OCI-LY1 (cell line): Measurements from ENCODE around the gene ULK4.

ENCODE experiments used
- H2AFZ ChIP-seq: fragments of 200-600 bp; sonication (generic), shearing (Covaris generic); 2 replicates; pipeline ENCODE4 v1.6.0; 2014; ENCODE audit warnings: antibody characterized with exemption, mild to moderate bottlenecking, low read length
- H3F3A ChIP-seq: fragments of 200-600 bp; sonication (generic), shearing (Covaris generic); 2 replicates; pipeline ENCODE4 v1.6.0; 2014; ENCODE audit warnings: mild to moderate bottlenecking, antibody characterized with exemption, low read length, moderate library complexity; ENCODE audit not compliant: insufficient read depth
- H3K27ac ChIP-seq: fragments of 200-600 bp; sonication (generic); 2 replicates; pipeline ENCODE4 v1.5.1; 2014; ENCODE audit warnings: low read length, mixed run types, mild to moderate bottlenecking, low read depth; ENCODE audit not compliant: poor library complexity, severe bottlenecking
- H3K27me3 ChIP-seq: fragments of 200-600 bp; sonication (generic); 2 replicates; pipeline ENCODE4 v1.6.0; 2014; ENCODE audit warnings: antibody characterized with exemption, mild to moderate bottlenecking, low read length, moderate library complexity; ENCODE audit not compliant: insufficient read depth
- H3K36me3 ChIP-seq: fragments of 200-600 bp; sonication (generic); 2 replicates; pipeline ENCODE4 v1.6.1; 2014; ENCODE audit warnings: mild to moderate bottlenecking, antibody characterized with exemption, low read length, moderate library complexity, mixed read lengths; ENCODE audit not compliant: insufficient read depth
- H3K4me1 ChIP-seq: fragments of 200-600 bp; sonication (generic); 2 replicates; pipeline ENCODE4 v1.5.1; 2014; ENCODE audit warnings: mild to moderate bottlenecking, low read length, moderate library complexity; ENCODE audit not compliant: insufficient read depth, severe bottlenecking
- H3K4me2 ChIP-seq: fragments of 200-600 bp; sonication (generic), shearing (Covaris generic); 2 replicates; pipeline ENCODE4 v1.6.1; 2014; ENCODE audit warnings: low read length
- H3K4me3 ChIP-seq: fragments of 200-600 bp; sonication (generic); 2 replicates; pipeline ENCODE4 v1.5.1; 2014; ENCODE audit warnings: low read length, low read depth, mild to moderate bottlenecking, mixed read lengths; ENCODE audit not compliant: poor library complexity, severe bottlenecking
- H3K79me2 ChIP-seq: fragments of 200-600 bp; shearing (Covaris generic); 2 replicates; pipeline ENCODE4 v1.6.1; 2016; ENCODE audit warnings: mixed run types, low read length, mixed read lengths; ENCODE audit not compliant: insufficient read depth
- H3K9ac ChIP-seq: fragments of 200-600 bp; sonication (generic), shearing (Covaris generic); 2 replicates; pipeline ENCODE4 v1.6.1; 2014; ENCODE audit warnings: mild to moderate bottlenecking, low read length, mixed read lengths
- H3K9me2 ChIP-seq: fragments of 200-600 bp; sonication (generic), shearing (Covaris generic); 2 replicates; pipeline ENCODE4 v1.6.1; 2014; ENCODE audit warnings: low read depth, mild to moderate bottlenecking, low read length, mixed read lengths
- H3K9me3 ChIP-seq: fragments of 200-600 bp; shearing (Covaris generic); 2 replicates; pipeline ENCODE4 v1.6.1; 2014; ENCODE audit warnings: low read length, mixed read lengths
- H4K20me1 ChIP-seq: fragments of 200-600 bp; sonication (generic), shearing (Covaris generic); 2 replicates; pipeline ENCODE4 v1.6.0; 2016; ENCODE audit warnings: mild to moderate bottlenecking, low read length; ENCODE audit not compliant: insufficient read depth
- EZH2 ChIP-seq: fragments of 200-600 bp; sonication (generic), shearing (Covaris generic); IDR thresholded peaks from 2 replicates; pipeline ENCODE4 v1.8.0; 2017; ENCODE audit warnings: borderline replicate concordance, mixed run types, mild to moderate bottlenecking, antibody characterized with exemption, low read length, moderate library complexity, mixed read lengths
- TF ChIP-seq, protein P1 (sequence below): fragments of 200-600 bp; sonication (generic), shearing (Covaris generic); IDR thresholded peaks from 2 replicates; pipeline ENCODE4 v1.5.1; 2017; ENCODE audit warnings: mild to moderate bottlenecking, antibody characterized with exemption, low read length, moderate library complexity, mixed read lengths

The ULK4 gene

DNA sequence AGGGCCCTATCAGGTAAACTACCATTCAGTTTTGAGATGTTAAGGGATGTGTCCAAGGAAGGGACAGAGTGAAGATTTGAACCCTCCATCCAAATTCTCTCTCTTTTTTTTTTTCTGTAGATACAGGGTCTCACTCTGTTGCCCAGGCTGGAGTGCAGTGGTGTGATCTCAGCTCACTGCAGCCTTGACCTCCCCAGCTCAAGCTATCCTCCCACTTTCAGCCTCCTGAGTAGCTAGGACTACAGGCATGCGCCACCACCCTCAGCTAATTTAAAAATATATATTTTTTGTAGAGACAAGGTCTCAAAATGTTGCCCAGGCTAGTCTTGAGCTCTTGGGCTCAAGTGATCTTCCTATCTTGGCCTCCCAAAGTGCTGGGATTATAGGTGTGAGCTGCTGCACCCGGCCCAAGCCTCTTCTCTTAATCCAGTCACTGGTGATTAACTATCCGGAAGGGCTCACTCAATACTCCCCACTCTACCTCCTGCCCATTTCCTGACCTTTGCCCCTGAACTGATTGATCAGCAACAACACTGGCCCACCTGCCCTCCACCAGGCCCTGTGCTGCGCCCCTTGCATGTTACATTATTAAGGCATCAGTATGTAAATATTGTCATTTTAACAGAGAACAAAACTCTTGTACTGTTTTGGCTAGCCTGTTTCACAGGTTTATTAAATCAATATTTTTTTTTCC, 597.9 kb downstream of the ULK4 start:
- no peaks in the 10 kb centered on the region for H3K4me1 ChIP-seq
- no peak for TF ChIP-seq EZH2
- TF ChIP-seq, protein P1, sequence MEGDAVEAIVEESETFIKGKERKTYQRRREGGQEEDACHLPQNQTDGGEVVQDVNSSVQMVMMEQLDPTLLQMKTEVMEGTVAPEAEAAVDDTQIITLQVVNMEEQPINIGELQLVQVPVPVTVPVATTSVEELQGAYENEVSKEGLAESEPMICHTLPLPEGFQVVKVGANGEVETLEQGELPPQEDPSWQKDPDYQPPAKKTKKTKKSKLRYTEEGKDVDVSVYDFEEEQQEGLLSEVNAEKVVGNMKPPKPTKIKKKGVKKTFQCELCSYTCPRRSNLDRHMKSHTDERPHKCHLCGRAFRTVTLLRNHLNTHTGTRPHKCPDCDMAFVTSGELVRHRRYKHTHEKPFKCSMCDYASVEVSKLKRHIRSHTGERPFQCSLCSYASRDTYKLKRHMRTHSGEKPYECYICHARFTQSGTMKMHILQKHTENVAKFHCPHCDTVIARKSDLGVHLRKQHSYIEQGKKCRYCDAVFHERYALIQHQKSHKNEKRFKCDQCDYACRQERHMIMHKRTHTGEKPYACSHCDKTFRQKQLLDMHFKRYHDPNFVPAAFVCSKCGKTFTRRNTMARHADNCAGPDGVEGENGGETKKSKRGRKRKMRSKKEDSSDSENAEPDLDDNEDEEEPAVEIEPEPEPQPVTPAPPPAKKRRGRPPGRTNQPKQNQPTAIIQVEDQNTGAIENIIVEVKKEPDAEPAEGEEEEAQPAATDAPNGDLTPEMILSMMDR: no peak

GRCh38 chr3:41362638-41363559, 599.0 kb downstream of the ULK4 start:
- H2AFZ ChIP-seq: no peak overlapping the region
- no peak overlapping the region for H3K4me2 ChIP-seq
- H3K79me2 ChIP-seq: no peaks in the 10 kb centered on the region
- no peaks in the 10 kb centered on the region for H4K20me1 ChIP-seq
- no peaks in the 10 kb centered on the region; the same call in 1 of the 2 replicates for H3K27me3 ChIP-seq
- H3K27ac ChIP-seq: no peak overlapping the region
- no peak overlapping the region for H3K4me3 ChIP-seq
- no peaks in the 10 kb centered on the region for H3K9me2 ChIP-seq
- H3K9me3 ChIP-seq: no peaks in the 10 kb centered on the region
- H3F3A ChIP-seq: no peaks in the 10 kb centered on the region
- H3K4me1 ChIP-seq: no peaks in the 10 kb centered on the region
- H3K9ac ChIP-seq: no peak overlapping the region
- no peaks in the 10 kb centered on the region for H3K36me3 ChIP-seq
- TF ChIP-seq EZH2: no peak
- TF ChIP-seq, protein P1: no peak

More for the DNA sequence above, 597.9 kb downstream of the ULK4 start:
- no peak overlapping the region for H3K4me2 ChIP-seq
- H3K4me3 ChIP-seq: no peak overlapping the region
- no peaks in the 10 kb centered on the region for H3K9me3 ChIP-seq
- H4K20me1 ChIP-seq: no peaks in the 10 kb centered on the region
- no peak overlapping the region for H3K9ac ChIP-seq
- no peaks in the 10 kb centered on the region for H3K27me3 ChIP-seq
- H3K36me3 ChIP-seq: no peaks in the 10 kb centered on the region
- no peaks in the 10 kb centered on the region for H3K9me2 ChIP-seq
- H3K79me2 ChIP-seq: no peaks in the 10 kb centered on the region
- H3F3A ChIP-seq: no peaks in the 10 kb centered on the region
- no peak overlapping the region for H2AFZ ChIP-seq
- H3K27ac ChIP-seq: no peak overlapping the region

- H3K9me2 ChIP-seq: no peaks in the 10 kb centered on the region
- no peak overlapping the region for H3K27ac ChIP-seq
- H3F3A ChIP-seq: no peaks in the 10 kb centered on the region
- no peak overlapping the region for H3K4me3 ChIP-seq
- H3K4me1 ChIP-seq: no peaks in the 10 kb centered on the region
- no peaks in the 10 kb centered on the region; the same call in 1 of the 2 replicates for H3K27me3 ChIP-seq
- H4K20me1 ChIP-seq: no peaks in the 10 kb centered on the region
- no peak for TF ChIP-seq EZH2
- TF ChIP-seq, protein P1: no peak
- no peaks in the 10 kb centered on the region for H3K9me3 ChIP-seq
- no peaks in the 10 kb centered on the region for H3K36me3 ChIP-seq
- H3K9ac ChIP-seq: no peak overlapping the region
- H3K4me2 ChIP-seq: no peak overlapping the region
- H3K79me2 ChIP-seq: no peaks in the 10 kb centered on the region
- no peak overlapping the region for H2AFZ ChIP-seq
Measured at GRCh38 chr3:41357271-41357670, 604.6 kb downstream of the ULK4 start.
